ENCODE measurements around the gene CARM1. TPM values are rescaled to one million over a fixed set of nuclear protein-coding genes. Genes with fewer than 3 reads are reported as not detected.
A peak's percentile ranks its signal among the peaks of the same experiment; 100 is the strongest.
"Not testable (repeated sequence)": the region's sequence is repeated elsewhere in the genome, so short reads cannot be mapped to it uniquely, and the experiment has no call there.

Gene CARM1
- total RNA-seq, 1 donor from 2014 or later = 34.4 TPM

- no peaks in the 10 kb centered on the region for H3F3A ChIP-seq (ENCODE audit: low read depth)
- no peaks in the 10 kb centered on the region for H4K20me1 ChIP-seq (ENCODE audit: low read depth)
- H3K4me1 ChIP-seq = no peaks in the 10 kb centered on the region
- H3K27me3 ChIP-seq = no peaks in the 10 kb centered on the region
- no peaks in the 10 kb centered on the region for H3K9me3 ChIP-seq (ENCODE audit: low read depth)
- Mint-ChIP-seq H3K27me3 (ENCODE audit: insufficient read depth, low read depth) (peaks cover 9% of the 10 kb centered on the region), H3K4me3 (no peak overlapping the region), H3K27ac (no peak overlapping the region), H3K36me3 (no peaks in the 10 kb centered on the region), H3K9me3 (no peaks in the 10 kb centered on the region), H3K4me1 (peaks cover 3% of the 10 kb centered on the region)
- no peaks in the 10 kb centered on the region for H3K79me2 ChIP-seq (ENCODE audit: low read depth)
- no peak for DNase-seq (ENCODE audit: low spot score)
- H3K4me2 ChIP-seq = no peak overlapping the region
- no peak overlapping the region for H3K4me3 ChIP-seq
- TF ChIP-seq EZH2phosphoT487 (IDR thresholded peaks at IDR 0.05) = no peak
- TF ChIP-seq CTCF (IDR thresholded peaks at IDR 0.05) = no peak
- TF ChIP-seq EZH2 (IDR thresholded peaks at IDR 0.05) = no peak
- H3K36me3 ChIP-seq = no peaks in the 10 kb centered on the region
- H2AFZ ChIP-seq (replicated peaks) = no peak overlapping the region
- no peak overlapping the region for H3K27ac ChIP-seq
- H3K9ac ChIP-seq = no peak overlapping the region
These were observed 18.4 kb upstream of the CARM1 start for GRCh38 chr19:10852941-10853340.

- Mint-ChIP-seq H3K36me3 (no peaks in the 10 kb centered on the region), H3K27me3 (ENCODE audit: insufficient read depth, low read depth) (peaks cover 9% of the 10 kb centered on the region), H3K4me1 (no peaks in the 10 kb centered on the region), H3K4me3 (no peak overlapping the region), H3K9me3 (no peaks in the 10 kb centered on the region), H3K27ac (no peak overlapping the region)
- Histone ChIP-seq H3K4me1 (no peaks in the 10 kb centered on the region), H3K79me2 (ENCODE audit: low read depth) (no peaks in the 10 kb centered on the region), H3K4me3 (no peak overlapping the region), H2AFZ (replicated peaks) (no peak overlapping the region), H4K20me1 (ENCODE audit: low read depth) (no peaks in the 10 kb centered on the region), H3K27me3 (no peaks in the 10 kb centered on the region), H3K27ac (no peak overlapping the region), H3K4me2 (no peak overlapping the region), H3K9ac (no peak overlapping the region), H3F3A (ENCODE audit: low read depth) (no peaks in the 10 kb centered on the region), H3K9me3 (ENCODE audit: low read depth) (no peaks in the 10 kb centered on the region), H3K36me3 (no peaks in the 10 kb centered on the region)
- DNase-seq (ENCODE audit: low spot score) = no peak
- TF ChIP-seq EZH2phosphoT487 (IDR thresholded peaks at IDR 0.05) (no peak), CTCF (IDR thresholded peaks at IDR 0.05) (no peak), EZH2 (IDR thresholded peaks at IDR 0.05) (no peak)
These were observed 16.8 kb upstream of the CARM1 start for GRCh38 chr19:10854350-10855089.

GRCh38 chr19:10855879-10856522 is 15.4 kb upstream of the CARM1 start:
- H3K4me3 Mint-ChIP-seq = no peak overlapping the region
- Histone ChIP-seq H3F3A (ENCODE audit: low read depth) (no peaks in the 10 kb centered on the region), H3K4me1 (no peaks in the 10 kb centered on the region), H3K36me3 (no peaks in the 10 kb centered on the region), H3K9ac (no peak overlapping the region), H3K4me2 (no peak overlapping the region), H3K79me2 (ENCODE audit: low read depth) (no peaks in the 10 kb centered on the region), H2AFZ (replicated peaks) (no peak overlapping the region), H3K27me3 (no peaks in the 10 kb centered on the region), H3K27ac (no peak overlapping the region), H3K4me3 (no peak overlapping the region), H4K20me1 (ENCODE audit: low read depth) (no peaks in the 10 kb centered on the region), H3K9me3 (ENCODE audit: low read depth) (no peaks in the 10 kb centered on the region)
- H3K4me1 Mint-ChIP-seq = no peaks in the 10 kb centered on the region
- H3K27me3 Mint-ChIP-seq (ENCODE audit: insufficient read depth, low read depth) = peaks cover 6% of the 10 kb centered on the region
- peak; percentile 44 for DNase-seq (ENCODE audit: low spot score)
- H3K27ac Mint-ChIP-seq = peak overlapping the region; percentile 72
- TF ChIP-seq CTCF (IDR thresholded peaks at IDR 0.05) (peak; percentile 58), EZH2phosphoT487 (IDR thresholded peaks at IDR 0.05) (no peak)
- H3K36me3 Mint-ChIP-seq = no peaks in the 10 kb centered on the region
- H3K9me3 Mint-ChIP-seq = peaks cover under 1% of the 10 kb centered on the region

- not testable (repeated sequence) for H3K27ac Mint-ChIP-seq; DNase-seq (ENCODE audit: low spot score); H4K20me1 ChIP-seq (ENCODE audit: low read depth); H3K9me3 Mint-ChIP-seq; H3K4me2 ChIP-seq; H3K27ac ChIP-seq; H3K4me3 Mint-ChIP-seq; H3K4me1 Mint-ChIP-seq; H3K9me3 ChIP-seq (ENCODE audit: low read depth); H3K36me3 ChIP-seq; H2AFZ ChIP-seq (replicated peaks); H3K4me3 ChIP-seq; H3F3A ChIP-seq (ENCODE audit: low read depth); H3K9ac ChIP-seq; H3K27me3 ChIP-seq; H3K79me2 ChIP-seq (ENCODE audit: low read depth); H3K36me3 Mint-ChIP-seq; H3K27me3 Mint-ChIP-seq (ENCODE audit: insufficient read depth, low read depth); H3K4me1 ChIP-seq
These were observed 14.5 kb upstream of the CARM1 start for GRCh38 chr19:10856899-10857298.
